Naive thymus-derived CD8-positive, alpha-beta T cell (primary cell): ENCODE data around the gene PLXNA2. TPM values are rescaled to one million over a fixed set of nuclear protein-coding genes. Genes with fewer than 3 reads are reported as not detected.

ENCODE experiments used
- ATAC-seq, 2 donors: fragments of 150-1000 bp; cut with Tn5 transposase in 1 of 2; sonication (Bioruptor Pico), chemical (Tn5 transposase) in 1 of 2; 1 replicate in 1 of 2; 2 replicates in 1 of 2; pipeline ENCODE4 v1.10.0; 2021; ENCODE audit warnings: mild to moderate bottlenecking in 2 of 2, moderate library complexity in 2 of 2
- POLR2A ChIA-PET: fragments of 350-600 bp; sonication (Branson Sonifier 250); formaldehyde crosslinking; loops from one replicate; lab custom pipeline; 2021; ENCODE audit warnings: antibody characterized with exemption; lab: Charles Lee
- DNase-seq, 10 donors: peaks; one replicate each; pipeline versions ENCODE4 v3.0.0 to v3.0.0-alpha.2; 2020 to 2022
- H3K27ac Mint-ChIP-seq, 10 donors: one replicate each; pipeline ENCODE4 v1.8.0; 2020 to 2022; ENCODE audit warnings: mild to moderate bottlenecking in 10 of 10, mixed read lengths in 10 of 10, moderate library complexity in 4 of 10, inconsistent platforms in 1 of 10
- H3K27me3 Mint-ChIP-seq, 5 donors: one replicate each; pipeline ENCODE4 v1.8.0; 2021 to 2022; ENCODE audit warnings: mixed read lengths in 5 of 5
- H3K36me3 Mint-ChIP-seq, 3 donors: one replicate each; pipeline ENCODE4 v1.8.0; 2020 to 2022; ENCODE audit warnings: mixed read lengths in 3 of 3, mild to moderate bottlenecking in 2 of 3, inconsistent platforms in 1 of 3
- H3K4me1 Mint-ChIP-seq, 4 donors: one replicate each; pipeline ENCODE4 v1.8.0; 2021 to 2022; ENCODE audit warnings: mixed read lengths in 4 of 4
- H3K4me3 Mint-ChIP-seq, 10 donors: one replicate each; pipeline ENCODE4 v1.8.0; 2020 to 2022; ENCODE audit warnings: mild to moderate bottlenecking in 10 of 10, mixed read lengths in 10 of 10, moderate library complexity in 6 of 10, inconsistent platforms in 1 of 10
- H3K9me3 Mint-ChIP-seq, 9 donors: one replicate each; pipeline ENCODE4 v1.8.0; 2020 to 2022; ENCODE audit warnings: mixed read lengths in 9 of 9, mild to moderate bottlenecking in 3 of 9, inconsistent platforms in 1 of 9, moderate library complexity in 1 of 9
- polyA plus RNA-seq, 3 donors: library from polyadenylated mRNA; unstranded; fragments of 300-500 nt; fragmentation: Illumina TruSeq; gene quantifications; one replicate each; pipeline ENCODE4 v1.2.3, GENCODE V29; 2021
- total RNA-seq, 8 experiments: library from RNA in 2 of 8; stranded (reverse) in 2 of 8; gene quantifications; one replicate each; pipeline ENCODE4 v1.2.3 and lab custom pipeline; 2021 to 2026

The PLXNA2 gene
- total and polyA plus RNA-seq, 5 experiments from 2014 or later = 0.06 to 7.7 (median 0.14) TPM

GRCh38 chr1:208212893-208213292 is 31.3 kb downstream of the PLXNA2 start:
- peaks cover 0 to 4% (median 0%) of the 10 kb centered on the region in 5 donors for H3K27me3 Mint-ChIP-seq
- peaks cover 0 to 4% (median 0%) of the 10 kb centered on the region in 3 donors for H3K36me3 Mint-ChIP-seq
- POLR2A ChIA-PET = interaction anchor here (1.0 to 1.4 kb wide), 2 partner anchors 30 to 31 kb away, joined by 3 read pairs; partner anchors contain the start of gene PLXNA2
- H3K9me3 Mint-ChIP-seq = no peaks in the 10 kb centered on the region
- no peak overlapping the region for H3K4me3 Mint-ChIP-seq
- peaks cover 0 to 2% (median 0%) of the 10 kb centered on the region in 4 donors for H3K4me1 Mint-ChIP-seq
- no peak for DNase-seq
- no peak for ATAC-seq
- H3K27ac Mint-ChIP-seq = no peak overlapping the region

- H3K4me3 Mint-ChIP-seq = no peak overlapping the region
- POLR2A ChIA-PET = interaction anchor here (1.0 to 1.4 kb wide), 2 partner anchors 30 to 32 kb away, joined by 3 read pairs; partner anchors contain the start of gene PLXNA2
Measured at GRCh38 chr1:208211921-208212843, 32.0 kb downstream of the PLXNA2 start.

GRCh38 chr1:208209896-208210589 is 34.1 kb downstream of the PLXNA2 start:
- Mint-ChIP-seq H3K4me3 (no peak overlapping the region), H3K9me3 (no peaks in the 10 kb centered on the region), H3K4me1 (no peaks in the 10 kb centered on the region), H3K36me3 (no peaks in the 10 kb centered on the region), H3K27ac (peak overlapping the region in 1 of 10 donors; percentile 65), H3K27me3 (peaks cover 0 to 3% (median 0%) of the 10 kb centered on the region in 5 donors)
- POLR2A ChIA-PET = no interaction called here
- DNase-seq (no peak), ATAC-seq (no peak)

More at GRCh38 chr1:208211921-208212843, 32.0 kb downstream of the PLXNA2 start:
- Mint-ChIP-seq H3K9me3 (no peaks in the 10 kb centered on the region), H3K27me3 (peaks cover 0 to 4% (median 0%) of the 10 kb centered on the region in 5 donors), H3K4me1 (peaks cover 0 to 2% (median 0%) of the 10 kb centered on the region in 4 donors), H3K27ac (no peak overlapping the region), H3K36me3 (peaks cover 0 to 4% (median 0%) of the 10 kb centered on the region in 3 donors)
- ATAC-seq (no peak), DNase-seq (no peak)

GRCh38 chr1:208209286-208209685 is 34.9 kb downstream of the PLXNA2 start:
- Mint-ChIP-seq H3K4me1 (no peaks in the 10 kb centered on the region), H3K27ac (no peak overlapping the region), H3K27me3 (peaks cover 0 to 3% (median 0%) of the 10 kb centered on the region in 5 donors), H3K9me3 (no peaks in the 10 kb centered on the region), H3K36me3 (no peaks in the 10 kb centered on the region), H3K4me3 (no peak overlapping the region)
- POLR2A ChIA-PET = no interaction called here
- DNase-seq = no peak
- no peak for ATAC-seq

GRCh38 chr1:208208132-208208487 is 36.1 kb downstream of the PLXNA2 start:
- Mint-ChIP-seq H3K27me3 (peaks cover 0 to 3% (median 0%) of the 10 kb centered on the region in 5 donors), H3K4me1 (no peaks in the 10 kb centered on the region), H3K9me3 (no peaks in the 10 kb centered on the region), H3K27ac (peak overlapping the region in 1 of 10 donors; percentile 2), H3K36me3 (no peaks in the 10 kb centered on the region), H3K4me3 (no peak overlapping the region)
- POLR2A ChIA-PET = no interaction called here
- ATAC-seq = no peak
- DNase-seq = no peak

GRCh38 chr1:208207388-208208131 is 36.6 kb downstream of the PLXNA2 start:
- H3K4me1 Mint-ChIP-seq = no peaks in the 10 kb centered on the region

GRCh38 chr1:208206092-208206698 is 38.0 kb downstream of the PLXNA2 start:
- POLR2A ChIA-PET = no interaction called here
- Mint-ChIP-seq H3K9me3 (no peaks in the 10 kb centered on the region), H3K4me3 (no peak overlapping the region), H3K27me3 (peaks cover 0 to 2% (median 0%) of the 10 kb centered on the region in 5 donors), H3K4me1 (no peaks in the 10 kb centered on the region), H3K36me3 (no peaks in the 10 kb centered on the region), H3K27ac (no peak overlapping the region)
- ATAC-seq = no peak
- DNase-seq = no peak

More at GRCh38 chr1:208207388-208208131, 36.6 kb downstream of the PLXNA2 start:
- no peak for DNase-seq
- Mint-ChIP-seq H3K36me3 (no peaks in the 10 kb centered on the region), H3K4me3 (no peak overlapping the region), H3K27ac (no peak overlapping the region), H3K9me3 (no peaks in the 10 kb centered on the region), H3K27me3 (peaks cover 0 to 3% (median 0%) of the 10 kb centered on the region in 5 donors)
- no peak for ATAC-seq
- POLR2A ChIA-PET = no interaction called here

GRCh38 chr1:208205216-208206013 is 38.8 kb downstream of the PLXNA2 start:
- H3K27me3 Mint-ChIP-seq = no peaks in the 10 kb centered on the region
- no peaks in the 10 kb centered on the region for H3K36me3 Mint-ChIP-seq
- ATAC-seq (no peak), DNase-seq (no peak)
- H3K9me3 Mint-ChIP-seq = no peaks in the 10 kb centered on the region
- H3K27ac Mint-ChIP-seq = no peak overlapping the region
- POLR2A ChIA-PET = no interaction called here
- H3K4me1 Mint-ChIP-seq = no peaks in the 10 kb centered on the region
- H3K4me3 Mint-ChIP-seq = no peak overlapping the region

- Mint-ChIP-seq H3K9me3 (no peaks in the 10 kb centered on the region), H3K4me1 (peaks cover 0 to 2% (median 0%) of the 10 kb centered on the region in 4 donors), H3K27ac (no peak overlapping the region), H3K4me3 (no peak overlapping the region), H3K36me3 (no peaks in the 10 kb centered on the region), H3K27me3 (no peaks in the 10 kb centered on the region)
- DNase-seq (no peak), ATAC-seq (no peak)
- POLR2A ChIA-PET = no interaction called here
Measured at GRCh38 chr1:208204779-208205178, 39.4 kb downstream of the PLXNA2 start.

GRCh38 chr1:208203848-208204609 is 40.2 kb downstream of the PLXNA2 start:
- no peaks in the 10 kb centered on the region for H3K36me3 Mint-ChIP-seq
- ATAC-seq = no peak
- POLR2A ChIA-PET = no interaction called here

More at GRCh38 chr1:208203848-208204609, 40.2 kb downstream of the PLXNA2 start:
- no peak for DNase-seq
- no peak overlapping the region for H3K27ac Mint-ChIP-seq
- H3K4me1 Mint-ChIP-seq = peaks cover 0 to 2% (median 0%) of the 10 kb centered on the region in 4 donors
- H3K4me3 Mint-ChIP-seq = no peak overlapping the region
- no peaks in the 10 kb centered on the region for H3K9me3 Mint-ChIP-seq
- H3K27me3 Mint-ChIP-seq = no peaks in the 10 kb centered on the region
